Activated CD8-positive, alpha-beta memory T cell treated with anti-CD3 and anti-CD28 coated beads, Interleukin-2, amount 10 ng/mL, durations not matched to agents 7 days and 5 days (primary cell): ENCODE measurements around the gene NLRP1. TPM values are rescaled to one million over a fixed set of nuclear protein-coding genes. Genes with fewer than 3 reads are reported as not detected.

ENCODE experiments used
- ATAC-seq: fragments of 150-1000 bp; cut with Tn5 transposase; one replicate; pipeline ENCODE4 v1.10.0; 2021; ENCODE audit warnings: moderate library complexity
- CTCF ChIA-PET: fragments of 350-600 bp; sonication (Branson Sonifier 250); formaldehyde crosslinking; loops from one replicate; lab custom pipeline; 2021; ENCODE audit warnings: antibody characterized with exemption; lab: Charles Lee
- DNase-seq: peaks from one replicate; pipeline ENCODE4 v3.0.0-alpha.2; 2020
- H3K27ac Mint-ChIP-seq: one replicate; pipeline ENCODE4 v1.8.0; 2021; ENCODE audit warnings: mild to moderate bottlenecking, mixed read lengths
- H3K27me3 Mint-ChIP-seq: one replicate; pipeline ENCODE4 v1.8.0; 2021; ENCODE audit warnings: mixed read lengths
- H3K36me3 Mint-ChIP-seq: one replicate; pipeline ENCODE4 v1.8.0; 2021; ENCODE audit warnings: mild to moderate bottlenecking, mixed read lengths
- H3K4me1 Mint-ChIP-seq: one replicate; pipeline ENCODE4 v1.8.0; 2021; ENCODE audit warnings: mixed read lengths
- H3K4me3 Mint-ChIP-seq: one replicate; pipeline ENCODE4 v1.8.0; 2021; ENCODE audit warnings: mild to moderate bottlenecking, moderate library complexity, mixed read lengths
- H3K9me3 Mint-ChIP-seq: one replicate; pipeline ENCODE4 v1.8.0; 2022; ENCODE audit warnings: low read depth, mixed read lengths
- total RNA-seq, 2 experiments: library from RNA; stranded (reverse); gene quantifications; one replicate each; pipeline ENCODE4 v1.2.3, GENCODE V29; 2021

NLRP1 gene
- 10 to 100 TPM; 39.1 to 66.6 TPM for total RNA-seq

DNA sequence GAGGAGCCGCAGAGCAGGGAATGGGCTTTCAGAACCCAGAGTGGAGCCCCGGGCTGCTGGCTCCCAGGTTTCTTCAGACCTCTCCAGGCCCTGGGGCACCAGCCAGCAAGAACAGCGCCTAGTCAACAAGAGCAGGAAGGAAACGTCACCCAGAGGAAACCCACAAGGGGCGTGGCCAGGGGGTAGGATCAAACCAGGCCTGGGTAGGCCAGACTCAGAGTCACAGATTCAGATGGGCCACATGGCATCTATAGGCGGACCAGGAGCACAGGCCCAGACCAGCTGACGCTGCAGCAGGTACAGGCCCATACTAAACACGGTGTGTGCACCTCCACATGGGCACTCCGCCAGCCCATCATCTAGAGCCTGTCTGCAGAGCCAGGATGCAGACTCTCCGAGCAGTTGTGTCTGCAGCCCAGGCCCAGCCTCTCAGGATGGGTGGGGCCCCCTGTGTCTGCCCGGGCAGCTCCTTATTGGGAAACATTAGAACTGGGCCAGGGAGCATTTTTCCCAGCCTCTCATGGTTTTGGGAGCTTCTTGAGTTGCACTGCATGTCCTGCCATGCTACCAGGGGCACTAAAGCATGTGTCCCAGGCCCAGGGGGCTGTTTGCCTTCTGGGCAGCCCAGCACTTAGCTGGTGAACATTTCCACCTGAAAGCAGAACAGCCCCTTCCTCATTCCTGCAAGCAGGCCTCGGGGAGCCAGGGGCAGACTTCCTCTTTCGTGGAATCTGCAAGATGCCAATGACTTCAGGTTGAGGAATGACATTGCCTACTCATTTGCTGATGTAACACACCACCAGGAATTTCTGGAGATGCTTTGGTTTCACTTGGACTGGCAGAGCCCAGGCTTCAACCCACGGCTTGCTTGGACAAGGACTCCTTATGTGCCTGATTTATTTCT is at the start of gene NLRP1:
Gene NLRP1, minus strand, starts transcription at position 127 of the 904 bp plus-strand sequence. CDS start 552 bp downstream, outside the sequence.
- DNase-seq, result peak; percentile 98
- ATAC-seq, result peak; percentile 96
- Mint-ChIP-seq H3K4me1 (peaks cover 61% of the 10 kb centered on the region), H3K27ac (peak within 1 kb of the TSS; percentile 93), H3K9me3 (no peaks in the 10 kb centered on the region), H3K36me3 (peaks cover 26% of the 10 kb centered on the region), H3K27me3 (peaks cover 7% of the 10 kb centered on the region), H3K4me3 (peak within 1 kb of the TSS; percentile 88)
- CTCF ChIA-PET, result interaction anchor here (0.6 to 2.4 kb wide), 7 partner anchors 9 to 840 kb away, joined by 3 to 7 read pairs (median 3); partner anchors contain the start of genes C1QBP, DERL2 and MIS12

DNA sequence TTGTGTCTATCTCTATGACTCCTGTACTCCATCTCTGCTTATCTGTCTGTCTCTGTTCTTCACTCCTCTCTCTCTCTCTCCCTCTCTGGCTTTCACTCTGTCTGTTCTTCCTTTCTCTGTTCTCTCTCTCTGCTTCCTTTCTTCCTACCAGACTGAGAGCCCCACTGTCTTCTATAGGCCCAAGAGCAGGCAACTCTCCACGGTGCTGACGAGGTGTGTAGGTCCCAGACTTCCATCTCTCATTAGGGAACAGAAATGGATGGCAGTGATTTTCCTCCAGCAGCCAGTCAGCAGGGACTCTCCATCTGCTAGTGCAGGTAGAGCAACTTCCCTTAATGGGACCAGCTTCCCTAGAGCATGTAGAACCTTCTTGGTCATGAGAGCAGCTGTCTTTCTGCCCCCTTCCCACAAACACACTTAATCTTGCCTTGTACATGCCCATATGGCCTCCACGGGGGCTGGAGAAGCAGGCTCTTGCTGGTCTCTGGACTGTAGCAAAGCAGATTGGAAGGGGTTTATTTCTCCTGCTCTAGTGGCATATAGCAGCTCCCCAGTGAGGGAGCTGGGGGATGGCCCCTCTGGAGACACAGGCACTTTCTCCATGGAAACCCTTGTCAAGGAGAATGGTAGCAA is 47.8 kb upstream of the NLRP1 start:
- CTCF ChIA-PET, result no interaction called here
- no peak for ATAC-seq
- H3K27ac Mint-ChIP-seq, result no peak overlapping the region
- H3K36me3 Mint-ChIP-seq, result no peaks in the 10 kb centered on the region
- H3K4me3 Mint-ChIP-seq, result no peak overlapping the region
- H3K9me3 Mint-ChIP-seq, result no peaks in the 10 kb centered on the region
- no peak for DNase-seq
- H3K4me1 Mint-ChIP-seq, result no peaks in the 10 kb centered on the region
- peaks cover 53% of the 10 kb centered on the region for H3K27me3 Mint-ChIP-seq

DNA sequence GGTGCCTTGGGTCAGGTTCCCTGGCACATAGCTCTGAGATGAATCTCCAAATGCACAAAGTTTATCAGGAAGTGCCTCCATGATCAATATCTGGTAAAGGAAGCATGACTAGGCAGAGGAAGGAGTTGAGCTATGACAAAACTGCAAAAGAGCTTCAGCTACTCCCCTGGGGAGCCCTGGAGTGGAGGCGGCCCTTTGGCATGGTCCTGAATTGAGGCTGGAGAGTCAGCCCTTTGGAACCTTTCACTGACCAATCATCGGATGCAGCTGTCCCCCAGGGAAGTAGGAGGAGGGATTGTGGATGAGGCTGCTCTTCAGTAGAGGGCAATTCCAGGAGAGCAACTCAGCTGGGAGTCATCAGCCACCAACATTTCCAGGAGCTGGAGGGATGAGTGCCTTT is 46.1 kb upstream of the NLRP1 start:
- H3K27ac Mint-ChIP-seq, result no peak overlapping the region
- CTCF ChIA-PET, result no interaction called here
- ATAC-seq, result no peak
- H3K27me3 Mint-ChIP-seq, result peaks cover 51% of the 10 kb centered on the region
- H3K4me3 Mint-ChIP-seq, result no peak overlapping the region
- H3K9me3 Mint-ChIP-seq, result no peaks in the 10 kb centered on the region
- no peak for DNase-seq
- no peaks in the 10 kb centered on the region for H3K4me1 Mint-ChIP-seq
- no peaks in the 10 kb centered on the region for H3K36me3 Mint-ChIP-seq

DNA sequence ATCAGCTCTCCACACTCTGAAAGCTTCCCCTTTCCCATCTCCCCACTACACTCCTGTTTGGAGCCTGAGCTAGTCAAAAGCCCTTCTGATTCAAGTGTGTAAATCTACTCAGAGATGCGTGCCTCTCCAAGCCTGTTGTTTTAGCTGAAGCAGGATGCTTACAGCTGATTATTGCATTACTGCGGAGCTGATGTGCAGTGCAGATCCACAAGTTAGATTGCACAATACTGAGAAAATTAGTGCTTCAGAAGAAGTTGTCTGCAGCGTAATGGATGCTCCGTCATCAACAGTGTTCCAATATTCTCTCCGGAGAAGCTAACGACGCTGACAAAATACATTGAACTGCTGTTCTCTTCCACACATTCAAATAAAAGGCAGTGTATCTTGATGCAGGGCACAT is 44.8 kb upstream of the NLRP1 start:
- no peak for DNase-seq
- no peak overlapping the region for H3K27ac Mint-ChIP-seq
- no peak for ATAC-seq
- CTCF ChIA-PET, result no interaction called here
- H3K4me3 Mint-ChIP-seq, result no peak overlapping the region
- H3K9me3 Mint-ChIP-seq, result no peaks in the 10 kb centered on the region
- H3K36me3 Mint-ChIP-seq, result no peaks in the 10 kb centered on the region
- peaks cover 52% of the 10 kb centered on the region for H3K27me3 Mint-ChIP-seq
- H3K4me1 Mint-ChIP-seq, result no peaks in the 10 kb centered on the region

DNA sequence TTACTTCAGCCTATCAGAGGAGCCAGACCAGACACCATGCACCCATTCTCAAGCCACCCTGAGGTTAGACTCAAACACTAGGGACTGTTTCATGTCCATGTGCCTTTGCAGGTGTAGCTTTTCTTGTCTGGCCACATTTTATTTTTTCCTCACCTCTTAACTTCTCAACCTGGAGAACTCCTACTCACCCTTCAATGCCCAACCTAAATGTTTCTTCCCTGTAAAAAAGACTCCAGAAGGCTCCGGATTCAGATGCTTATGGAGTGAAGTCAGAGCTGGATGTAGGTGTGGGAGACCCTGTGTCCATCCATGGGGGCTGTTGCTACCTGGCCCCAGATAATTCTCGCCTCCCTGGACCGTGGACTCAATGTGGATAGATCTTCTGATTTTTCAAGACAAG is 44.0 kb upstream of the NLRP1 start:
- no peaks in the 10 kb centered on the region for H3K4me1 Mint-ChIP-seq
- CTCF ChIA-PET, result no interaction called here
- peaks cover 50% of the 10 kb centered on the region for H3K27me3 Mint-ChIP-seq
- DNase-seq, result no peak
- H3K4me3 Mint-ChIP-seq, result no peak overlapping the region
- no peak for ATAC-seq
- H3K27ac Mint-ChIP-seq, result no peak overlapping the region
- no peaks in the 10 kb centered on the region for H3K9me3 Mint-ChIP-seq
- H3K36me3 Mint-ChIP-seq, result no peaks in the 10 kb centered on the region

DNA sequence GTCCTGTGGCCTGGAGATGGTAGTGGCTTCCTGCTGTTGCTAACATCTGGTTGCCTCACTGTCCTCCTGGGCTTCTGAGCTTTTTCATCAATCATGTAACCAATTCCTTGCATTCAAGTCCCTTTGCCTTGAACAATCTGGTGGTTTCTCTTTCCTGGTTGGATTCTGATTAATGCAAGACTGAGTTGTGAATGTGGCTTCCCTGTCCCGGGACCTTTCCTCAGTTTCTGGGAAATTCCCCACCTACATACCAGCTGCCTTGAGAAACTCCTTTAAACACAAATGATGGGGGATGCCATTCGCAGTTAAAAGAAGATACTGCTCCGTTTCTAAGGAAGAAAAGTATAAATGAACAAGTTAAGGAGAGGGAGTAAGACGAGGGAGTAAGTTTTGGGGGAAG is 39.9 kb upstream of the NLRP1 start:
- Mint-ChIP-seq H3K36me3 (no peaks in the 10 kb centered on the region), H3K27ac (no peak overlapping the region), H3K4me1 (no peaks in the 10 kb centered on the region), H3K9me3 (no peaks in the 10 kb centered on the region), H3K27me3 (peaks cover 28% of the 10 kb centered on the region), H3K4me3 (no peak overlapping the region)
- no peak for ATAC-seq
- CTCF ChIA-PET, result no interaction called here
- no peak for DNase-seq

DNA sequence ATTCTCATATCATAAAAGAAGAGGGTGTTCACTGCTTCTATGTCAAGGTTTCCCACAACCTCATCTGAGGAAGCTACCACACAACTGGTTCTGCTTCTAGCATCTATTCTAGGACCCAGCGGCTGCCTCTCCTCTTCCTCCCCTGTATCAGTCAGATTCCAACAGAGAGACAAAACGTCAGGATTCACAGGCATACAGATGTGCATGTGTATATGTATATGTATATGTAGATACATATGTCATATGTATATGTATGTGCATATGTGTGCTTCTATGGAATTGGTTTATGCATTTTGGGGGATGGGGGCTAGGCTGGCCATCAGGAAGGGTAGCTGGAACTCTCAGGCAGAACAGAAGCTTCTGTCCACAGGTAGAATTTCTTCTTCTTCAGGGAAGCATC is 37.4 kb upstream of the NLRP1 start:
- H3K9me3 Mint-ChIP-seq, result no peaks in the 10 kb centered on the region
- peaks cover 27% of the 10 kb centered on the region for H3K27me3 Mint-ChIP-seq
- no peaks in the 10 kb centered on the region for H3K4me1 Mint-ChIP-seq
- no peak overlapping the region for H3K27ac Mint-ChIP-seq
- no peaks in the 10 kb centered on the region for H3K36me3 Mint-ChIP-seq
- ATAC-seq (no peak), DNase-seq (no peak)
- no peak overlapping the region for H3K4me3 Mint-ChIP-seq
- CTCF ChIA-PET, result no interaction called here

DNA sequence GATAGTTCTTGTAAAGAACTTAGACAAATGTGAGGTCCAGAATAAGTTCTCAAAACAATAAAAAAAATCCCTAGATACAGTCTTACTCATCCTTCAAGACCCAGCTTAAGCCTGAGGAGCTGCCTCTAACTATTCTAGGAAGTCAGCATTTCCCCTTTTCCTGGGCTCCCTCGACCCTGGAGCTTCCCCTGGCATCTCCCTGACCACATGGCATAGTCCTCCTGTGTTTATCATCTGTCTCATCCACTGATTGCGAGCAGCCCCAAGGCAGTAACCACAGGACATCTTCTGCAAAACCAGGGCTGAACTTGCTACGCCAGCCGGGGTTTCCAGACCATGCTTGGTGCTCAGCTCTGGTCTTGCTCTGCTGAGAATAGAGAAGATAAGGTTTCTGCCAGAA is 36.7 kb upstream of the NLRP1 start:
- CTCF ChIA-PET, result no interaction called here
- Mint-ChIP-seq H3K36me3 (no peaks in the 10 kb centered on the region), H3K9me3 (no peaks in the 10 kb centered on the region), H3K4me1 (no peaks in the 10 kb centered on the region), H3K27me3 (peaks cover 24% of the 10 kb centered on the region), H3K27ac (no peak overlapping the region), H3K4me3 (no peak overlapping the region)
- ATAC-seq (no peak), DNase-seq (no peak)

DNA sequence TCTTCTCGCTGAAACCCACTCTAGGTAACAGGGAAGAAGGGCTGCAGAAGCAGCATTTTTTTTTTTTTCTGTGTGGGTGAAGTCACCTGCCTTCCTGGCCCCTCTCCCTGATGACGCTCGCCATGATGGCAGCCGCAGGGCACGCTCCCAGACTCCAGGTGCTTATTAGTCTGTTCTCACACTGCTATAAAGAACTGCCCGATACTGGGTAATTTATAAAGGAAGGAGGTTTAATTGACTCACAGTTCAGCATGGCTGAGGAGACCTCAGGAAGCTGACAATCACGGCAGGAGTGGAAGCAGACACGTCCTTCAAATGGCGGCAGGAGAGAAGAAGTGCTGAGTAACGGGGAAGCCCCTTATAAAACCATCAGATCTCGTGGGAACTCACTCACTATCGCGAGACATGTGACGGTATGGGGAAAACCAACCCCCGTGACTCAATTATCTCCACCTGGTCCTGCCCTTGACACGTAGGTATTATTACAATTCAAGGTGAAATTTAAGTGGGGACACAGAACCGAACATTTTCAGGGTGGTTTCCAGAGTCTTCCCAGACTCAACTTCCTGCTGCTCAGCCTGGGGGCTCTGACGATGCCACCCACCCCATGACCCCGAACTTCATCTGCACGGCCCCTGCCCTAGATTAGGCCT is 34.9 kb upstream of the NLRP1 start:
- no peak for ATAC-seq
- no peaks in the 10 kb centered on the region for H3K9me3 Mint-ChIP-seq
- no peaks in the 10 kb centered on the region for H3K4me1 Mint-ChIP-seq
- H3K27ac Mint-ChIP-seq, result no peak overlapping the region
- no peaks in the 10 kb centered on the region for H3K36me3 Mint-ChIP-seq
- no peak for DNase-seq
- H3K27me3 Mint-ChIP-seq, result peaks cover 24% of the 10 kb centered on the region
- CTCF ChIA-PET, result no interaction called here
- H3K4me3 Mint-ChIP-seq, result peak overlapping the region; percentile 27

DNA sequence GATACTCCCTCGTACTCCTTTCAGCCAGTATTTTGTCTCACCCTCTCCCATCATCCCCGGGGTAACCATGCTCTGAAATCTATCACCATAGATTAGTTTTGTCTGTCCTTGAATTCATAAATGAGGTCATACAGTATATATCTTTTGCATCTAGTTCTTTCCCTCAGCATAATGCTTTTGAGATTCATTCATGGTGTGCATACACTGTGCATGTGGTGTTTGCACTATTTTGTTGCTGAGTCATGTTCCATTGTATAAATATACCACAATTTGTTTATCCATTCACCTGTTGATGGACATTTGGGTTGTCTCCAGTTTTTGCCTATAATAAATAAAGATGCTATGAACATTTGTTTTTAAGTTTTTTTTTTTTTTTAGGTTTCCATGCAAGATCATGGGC is 34.2 kb upstream of the NLRP1 start:
- DNase-seq, result no peak
- peaks cover 28% of the 10 kb centered on the region for H3K27me3 Mint-ChIP-seq
- CTCF ChIA-PET, result no interaction called here
- ATAC-seq, result no peak
- no peaks in the 10 kb centered on the region for H3K9me3 Mint-ChIP-seq
- no peaks in the 10 kb centered on the region for H3K36me3 Mint-ChIP-seq
- H3K4me1 Mint-ChIP-seq, result no peaks in the 10 kb centered on the region
- no peak overlapping the region for H3K27ac Mint-ChIP-seq
- no peak overlapping the region for H3K4me3 Mint-ChIP-seq

DNA sequence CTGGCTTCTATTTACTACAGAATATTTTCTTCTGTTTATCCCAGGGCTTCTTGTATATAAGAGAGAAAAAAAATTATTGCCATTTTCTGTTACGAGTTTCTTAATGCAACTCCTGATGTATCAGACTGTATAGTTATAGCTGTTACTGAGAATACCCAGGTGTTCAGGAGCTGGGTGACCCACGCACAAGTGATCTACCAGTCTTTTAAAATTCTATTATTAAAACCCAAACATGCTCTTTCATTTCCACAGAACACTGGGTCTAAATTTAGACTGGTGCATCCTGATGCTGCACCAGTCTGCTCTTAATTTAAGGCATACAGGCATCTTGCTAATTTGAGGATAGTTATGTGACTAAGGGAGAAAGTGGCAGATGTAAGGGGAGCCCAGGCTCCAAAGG is 31.2 kb upstream of the NLRP1 start:
- no peak for ATAC-seq
- CTCF ChIA-PET, result interaction anchor here (0.6 kb wide), 1 partner anchor 657 kb away, joined by 3 read pairs; no protein-coding TSS in a partner anchor
- DNase-seq, result no peak
- peaks cover 12% of the 10 kb centered on the region for H3K4me1 Mint-ChIP-seq
- no peak overlapping the region for H3K4me3 Mint-ChIP-seq
- peaks cover 37% of the 10 kb centered on the region for H3K27me3 Mint-ChIP-seq
- no peaks in the 10 kb centered on the region for H3K36me3 Mint-ChIP-seq
- H3K9me3 Mint-ChIP-seq, result no peaks in the 10 kb centered on the region
- H3K27ac Mint-ChIP-seq, result no peak overlapping the region

DNA sequence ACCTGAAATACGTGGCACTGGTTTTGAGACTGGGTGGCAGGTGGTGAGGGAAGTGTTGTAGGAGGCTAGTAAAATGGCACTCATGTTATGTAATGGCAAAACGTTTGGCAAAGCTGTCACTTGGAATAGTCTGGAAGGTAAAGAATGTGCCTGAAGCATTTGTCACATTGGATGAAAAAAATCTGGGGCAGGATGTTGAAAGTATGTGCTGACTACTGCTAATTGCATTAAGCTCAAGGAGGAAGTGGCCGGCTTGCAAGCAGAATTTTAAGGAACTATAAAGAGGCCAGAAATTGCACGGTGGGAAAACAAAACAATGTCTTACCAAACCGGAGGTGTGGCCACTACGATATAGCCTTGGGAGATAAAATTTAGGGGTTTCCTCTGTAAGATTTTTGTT is 26.6 kb upstream of the NLRP1 start:
- peaks cover 28% of the 10 kb centered on the region for H3K27me3 Mint-ChIP-seq
- ATAC-seq (no peak), DNase-seq (no peak)
- CTCF ChIA-PET, result interaction anchor here (0.6 kb wide), 1 partner anchor 275 kb away, joined by 6 read pairs; no protein-coding TSS in a partner anchor
- no peak overlapping the region for H3K4me3 Mint-ChIP-seq
- H3K9me3 Mint-ChIP-seq, result no peaks in the 10 kb centered on the region
- no peaks in the 10 kb centered on the region for H3K36me3 Mint-ChIP-seq
- peaks cover 18% of the 10 kb centered on the region for H3K4me1 Mint-ChIP-seq
- H3K27ac Mint-ChIP-seq, result no peak overlapping the region

DNA sequence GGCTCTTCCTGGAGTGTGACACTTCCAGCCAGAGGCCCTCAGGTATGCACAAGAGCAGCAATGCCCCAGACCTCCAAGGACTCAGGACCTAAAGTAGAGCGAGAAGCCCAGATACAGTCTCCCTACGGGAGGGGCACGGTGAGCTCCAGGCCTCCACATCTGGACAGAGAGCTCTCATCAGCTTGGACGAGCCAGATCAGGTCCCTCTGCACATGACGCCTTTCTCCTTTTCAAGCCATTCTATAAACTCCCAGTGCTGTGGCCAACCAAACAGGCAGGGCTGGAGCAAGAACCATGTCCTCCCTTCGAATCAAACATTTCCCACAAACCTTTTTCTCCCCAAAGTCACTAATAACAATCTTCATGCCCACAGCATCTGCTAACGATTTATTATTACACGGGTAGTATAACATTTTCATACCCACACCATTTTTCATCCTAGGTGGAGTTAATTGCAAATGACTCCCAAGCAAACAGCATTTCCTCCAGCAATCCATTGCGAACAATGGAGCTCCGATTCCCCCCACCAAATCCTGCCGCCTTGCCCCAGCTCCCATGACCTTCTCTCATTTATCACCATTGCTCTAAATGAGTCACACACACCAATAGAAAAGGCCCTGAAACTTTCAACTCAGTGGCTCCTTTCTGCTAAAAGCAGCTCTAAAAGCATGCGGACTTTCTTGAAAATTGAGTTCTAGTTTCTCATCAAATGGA is 24.2 kb upstream of the NLRP1 start:
- CTCF ChIA-PET, result no interaction called here
- H3K27ac Mint-ChIP-seq, result no peak overlapping the region

More for the DNA sequence above, 24.2 kb upstream of the NLRP1 start:
- peaks cover 29% of the 10 kb centered on the region for H3K27me3 Mint-ChIP-seq
- ATAC-seq (no peak), DNase-seq (no peak)
- H3K4me1 Mint-ChIP-seq, result peaks cover 18% of the 10 kb centered on the region
- H3K4me3 Mint-ChIP-seq, result no peak overlapping the region
- H3K36me3 Mint-ChIP-seq, result no peaks in the 10 kb centered on the region
- no peaks in the 10 kb centered on the region for H3K9me3 Mint-ChIP-seq
